ENCODE measurements around the gene AS3MT.
"Not testable (repeated sequence)": the region's sequence is repeated elsewhere in the genome, so short reads cannot be mapped to it uniquely, and the experiment has no call there.

AS3MT gene

GRCh38 chr10:102919992-102920739 is 50.9 kb downstream of the AS3MT start:
- DNase-seq: no peak

GRCh38 chr10:102923601-102924000 is 54.3 kb downstream of the AS3MT start:
- no peak for DNase-seq

- no peak for DNase-seq
Measured at GRCh38 chr10:102926842-102927241, 57.6 kb downstream of the AS3MT start.

GRCh38 chr10:102927311-102928010 is 58.2 kb downstream of the AS3MT start:
- DNase-seq: no peak

- DNase-seq: not testable (repeated sequence)
Measured at GRCh38 chr10:102928442-102928841, 59.2 kb downstream of the AS3MT start.

- DNase-seq: no peak
Measured at GRCh38 chr10:102930720-102931119, 61.5 kb downstream of the AS3MT start.

- no peak for DNase-seq
Measured at GRCh38 chr10:102931643-102932042, 62.4 kb downstream of the AS3MT start.

- DNase-seq: no peak
Measured at GRCh38 chr10:102935505-102935904, 66.2 kb downstream of the AS3MT start.

GRCh38 chr10:102935939-102936605 is 66.8 kb downstream of the AS3MT start:
- DNase-seq: no peak

GRCh38 chr10:102941401-102941800 is 72.1 kb downstream of the AS3MT start:
- no peak for DNase-seq

GRCh38 chr10:102945449-102945848 is 76.2 kb downstream of the AS3MT start:
- DNase-seq: no peak

GRCh38 chr10:102945962-102946361 is 76.7 kb downstream of the AS3MT start:
- DNase-seq: no peak

- no peak for DNase-seq
Measured at GRCh38 chr10:102946992-102947391, 77.7 kb downstream of the AS3MT start.

GRCh38 chr10:102948176-102948575 is 78.9 kb downstream of the AS3MT start:
- no peak for DNase-seq

- no peak for DNase-seq
Measured at GRCh38 chr10:102948786-102949185, 79.5 kb downstream of the AS3MT start.

GRCh38 chr10:102949916-102950315 is 80.6 kb downstream of the AS3MT start:
- no peak for DNase-seq

- peak; percentile 19 for DNase-seq
Measured at GRCh38 chr10:102951316-102951715, 82.0 kb downstream of the AS3MT start.
